Peyer's patch (tissue), 4 donors: Measurements from ENCODE around the gene TMSB10. TPM values are rescaled to one million over a fixed set of nuclear protein-coding genes. Genes with fewer than 3 reads are reported as not detected.
A peak's percentile ranks its signal among the peaks of the same experiment; 100 is the strongest.

Source experiments
- DNase-seq, 3 donors: peaks; one replicate each; pipeline ENCODE4 v3.0.0-alpha.2; 2017 to 2019
- H3K27ac ChIP-seq, 4 donors: fragments of 200-600 bp; sonication (generic); one replicate each; pipeline ENCODE4 v1.5.1; 2016 to 2019
- H3K27me3 ChIP-seq, 2 donors: fragments of 200-600 bp; sonication (generic); one replicate each; pipeline ENCODE4 v1.5.1; 2019
- H3K36me3 ChIP-seq, 3 donors: fragments of 200-600 bp; sonication (generic); one replicate each; pipeline ENCODE4 v1.5.1; 2016 to 2019
- H3K4me1 ChIP-seq, 4 donors: fragments of 200-600 bp; sonication (generic); one replicate each; pipeline ENCODE4 v1.5.1; 2016 to 2019
- H3K4me3 ChIP-seq, 4 donors: fragments of 200-600 bp; sonication (generic); 1 replicate in 3 of 4; 2 replicates in 1 of 4; pipeline ENCODE4 v1.5.1; 2016 to 2019; ENCODE audit warnings: mild to moderate bottlenecking in 1 of 4
- H3K9me3 ChIP-seq, 4 donors: fragments of 200-600 bp; sonication (generic); one replicate each; pipeline ENCODE4 v1.5.1; 2016 to 2019; ENCODE audit warnings: mild to moderate bottlenecking in 1 of 4
- CTCF ChIP-seq, 6 experiments: fragments of 450-650 bp in 4 of 6; fragments of 200-600 bp in 2 of 6; sonication (generic) in 1 of 6; IDR thresholded peaks; one replicate each; pipeline ENCODE4 v1.5.1; 2017 to 2019; ENCODE audit warnings: antibody characterized with exemption in 6 of 6, mild to moderate bottlenecking in 3 of 6, moderate library complexity in 1 of 6
- POLR2A ChIP-seq, 2 donors: fragments of 450-650 bp; IDR thresholded peaks; one replicate each; pipeline ENCODE4 v1.5.1; 2017; ENCODE audit warnings: antibody characterized with exemption in 2 of 2, mild to moderate bottlenecking in 2 of 2, moderate library complexity in 2 of 2
- total RNA-seq, 4 donors: library from RNA; depleted of rRNA; stranded (reverse); fragments of >200 nt; gene quantifications; one replicate each; pipeline ENCODE4 v1.1.0, GENCODE V29; 2016

TMSB10 gene
- total RNA-seq, 4 donors from 2014 or later, result 3,771 to 5,073 (median 4,495) TPM

GRCh38 chr2:84918430-84918829 lies 13.0 kb downstream of the TMSB10 start:
- H3K4me1 ChIP-seq, result peaks cover 0 to 16% (median 2%) of the 10 kb centered on the region in 4 donors
- H3K36me3 ChIP-seq, result no peaks in the 10 kb centered on the region
- DNase-seq, result no peak
- H3K27me3 ChIP-seq, result no peaks in the 10 kb centered on the region
- H3K27ac ChIP-seq, result no peak overlapping the region
- TF ChIP-seq POLR2A (IDR thresholded peaks at IDR 0.05), result no peak
- TF ChIP-seq CTCF (IDR thresholded peaks at IDR 0.05), result no peak
- H3K4me3 ChIP-seq, result no peak overlapping the region
- H3K9me3 ChIP-seq, result no peaks in the 10 kb centered on the region

DNA sequence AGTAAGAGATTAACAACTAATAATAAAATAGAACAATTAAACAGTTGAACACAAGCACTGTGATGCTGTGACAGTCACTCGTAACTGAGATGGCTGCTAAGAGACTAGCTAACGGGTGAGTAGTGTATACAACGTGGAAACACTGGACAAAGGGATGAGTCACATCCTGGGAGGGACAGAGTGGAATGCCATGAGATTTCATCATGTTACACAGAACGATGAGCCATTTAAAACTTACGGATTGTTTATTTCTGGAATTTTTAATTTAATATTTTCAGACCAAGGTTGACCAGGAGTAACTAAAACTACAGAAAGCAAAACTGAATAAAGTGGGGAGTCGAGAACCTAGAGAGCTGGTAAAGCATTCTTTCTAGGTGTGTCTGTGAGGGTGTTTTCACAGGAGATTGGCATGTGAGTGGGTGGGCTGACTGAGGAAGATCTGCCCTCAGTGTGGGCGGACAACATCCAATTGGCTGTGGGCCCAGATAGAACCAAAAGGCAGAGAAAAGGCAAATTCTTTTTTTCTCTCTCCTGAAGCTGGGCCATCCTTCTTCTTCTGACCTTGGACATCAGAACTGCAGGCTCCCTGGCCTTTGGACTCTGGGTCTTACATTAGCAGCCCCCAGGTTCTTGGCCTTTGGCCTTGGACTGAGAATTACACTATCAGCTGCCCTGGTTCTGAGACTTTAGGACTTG lies 14.6 kb downstream of the TMSB10 start:
- H3K36me3 ChIP-seq, result no peaks in the 10 kb centered on the region
- no peak overlapping the region for H3K4me3 ChIP-seq
- no peaks in the 10 kb centered on the region for H3K9me3 ChIP-seq
- H3K27ac ChIP-seq, result peak overlapping the region; percentile 65 to 81 (median 75)
- H3K4me1 ChIP-seq, result peaks cover 0 to 28% (median 5%) of the 10 kb centered on the region in 4 donors
- no peaks in the 10 kb centered on the region for H3K27me3 ChIP-seq
- DNase-seq, result peak in 1 of 3 donors; percentile 81
- no peak for TF ChIP-seq CTCF (IDR thresholded peaks at IDR 0.05)
- TF ChIP-seq POLR2A (IDR thresholded peaks at IDR 0.05), result no peak

DNA sequence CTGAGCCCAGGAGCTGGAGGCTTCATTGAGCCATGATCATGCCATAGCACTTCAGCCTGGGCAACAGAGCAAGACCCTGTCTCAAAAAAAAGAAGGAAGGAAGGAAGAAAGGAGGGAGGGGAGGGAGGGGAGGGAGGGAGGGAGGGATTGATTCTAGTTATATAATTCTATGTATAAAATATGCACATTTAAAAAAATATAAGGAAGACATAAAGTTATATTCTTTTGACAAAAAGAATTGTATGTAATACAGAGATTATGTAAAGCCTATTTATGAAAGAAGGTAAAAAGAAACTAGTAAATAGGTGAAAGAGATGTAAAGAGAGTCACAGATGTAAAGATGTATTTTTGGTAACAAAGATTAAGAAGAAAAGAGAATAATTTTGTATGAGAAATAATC lies 17.6 kb downstream of the TMSB10 start:
- H3K4me1 ChIP-seq, result peaks cover 0 to 36% (median 12%) of the 10 kb centered on the region in 4 donors

GRCh38 chr2:84924173-84925106 lies 19.0 kb downstream of the TMSB10 start:
- H3K27ac ChIP-seq, result peak overlapping the region; percentile 65 to 85 (median 70)
- H3K4me1 ChIP-seq, result peaks cover 0 to 32% (median 12%) of the 10 kb centered on the region in 4 donors
- H3K36me3 ChIP-seq, result no peaks in the 10 kb centered on the region
- peak in 1 of 3 donors; percentile 76 for DNase-seq
- no peaks in the 10 kb centered on the region for H3K9me3 ChIP-seq
- no peak for TF ChIP-seq CTCF (IDR thresholded peaks at IDR 0.05)
- peak in 1 of 2 donors; percentile 16 for TF ChIP-seq POLR2A (IDR thresholded peaks at IDR 0.05)
- peak overlapping the region in 1 of 4 donors; percentile 22 for H3K4me3 ChIP-seq
- H3K27me3 ChIP-seq, result no peaks in the 10 kb centered on the region

More for the DNA sequence above, 17.6 kb downstream of the TMSB10 start:
- TF ChIP-seq CTCF (IDR thresholded peaks at IDR 0.05) (no peak), POLR2A (IDR thresholded peaks at IDR 0.05) (no peak)
- no peak for DNase-seq
- Histone ChIP-seq H3K27ac (peak overlapping the region in 2 of 4 donors; percentile 38 to 65), H3K4me3 (no peak overlapping the region), H3K27me3 (no peaks in the 10 kb centered on the region), H3K9me3 (no peaks in the 10 kb centered on the region), H3K36me3 (no peaks in the 10 kb centered on the region)

DNA sequence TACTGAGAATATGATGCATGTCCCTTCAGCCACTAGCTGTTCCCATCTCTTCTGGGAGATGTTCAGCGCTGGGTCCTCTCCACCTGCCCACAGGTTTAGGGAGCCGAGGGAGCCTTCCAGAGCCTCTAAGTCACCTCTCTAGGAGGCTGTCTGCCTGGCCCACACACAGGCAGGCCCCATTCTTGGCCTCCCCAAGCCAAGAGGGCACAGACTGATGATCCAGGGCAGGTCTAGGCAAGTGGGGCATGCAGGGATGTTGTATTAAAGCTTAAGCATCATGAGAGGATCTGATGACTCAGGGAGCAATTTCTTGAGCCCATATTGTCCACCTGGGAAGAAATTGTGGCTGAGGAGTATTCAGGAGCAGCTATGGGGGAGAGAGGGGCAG lies 19.9 kb downstream of the TMSB10 start:
- Histone ChIP-seq H3K4me3 (no peak overlapping the region), H3K4me1 (peaks cover 0 to 23% (median 11%) of the 10 kb centered on the region in 4 donors), H3K27ac (peak overlapping the region; percentile 6 to 85 (median 70)), H3K9me3 (no peaks in the 10 kb centered on the region), H3K27me3 (no peaks in the 10 kb centered on the region), H3K36me3 (no peaks in the 10 kb centered on the region)
- TF ChIP-seq CTCF (IDR thresholded peaks at IDR 0.05) (no peak), POLR2A (IDR thresholded peaks at IDR 0.05) (no peak)
- peak in 1 of 3 donors; percentile 50 for DNase-seq
